ENCODE data around the gene CEP164.

CEP164 gene

DNA sequence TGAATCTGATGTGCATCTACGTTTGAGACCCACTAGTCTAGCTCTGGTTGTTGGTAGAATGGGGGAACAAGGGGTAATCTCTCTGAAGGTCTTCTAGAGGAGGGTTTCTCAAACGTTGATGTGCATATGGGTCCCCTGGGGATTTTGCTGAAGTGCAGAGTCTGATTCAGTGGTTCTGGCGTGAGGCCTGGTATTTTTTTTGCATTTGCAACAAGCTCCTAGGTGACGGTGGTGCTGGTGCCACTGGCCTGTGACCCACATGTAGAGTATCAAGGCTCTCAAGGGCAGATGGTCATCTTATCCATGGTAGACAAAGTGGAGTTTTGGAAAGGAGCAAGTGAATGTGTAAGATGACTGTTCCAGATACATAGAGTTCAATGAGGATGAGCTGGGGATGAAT lies 97.1 kb downstream of the CEP164 start:
- no peak for DNase-seq

DNA sequence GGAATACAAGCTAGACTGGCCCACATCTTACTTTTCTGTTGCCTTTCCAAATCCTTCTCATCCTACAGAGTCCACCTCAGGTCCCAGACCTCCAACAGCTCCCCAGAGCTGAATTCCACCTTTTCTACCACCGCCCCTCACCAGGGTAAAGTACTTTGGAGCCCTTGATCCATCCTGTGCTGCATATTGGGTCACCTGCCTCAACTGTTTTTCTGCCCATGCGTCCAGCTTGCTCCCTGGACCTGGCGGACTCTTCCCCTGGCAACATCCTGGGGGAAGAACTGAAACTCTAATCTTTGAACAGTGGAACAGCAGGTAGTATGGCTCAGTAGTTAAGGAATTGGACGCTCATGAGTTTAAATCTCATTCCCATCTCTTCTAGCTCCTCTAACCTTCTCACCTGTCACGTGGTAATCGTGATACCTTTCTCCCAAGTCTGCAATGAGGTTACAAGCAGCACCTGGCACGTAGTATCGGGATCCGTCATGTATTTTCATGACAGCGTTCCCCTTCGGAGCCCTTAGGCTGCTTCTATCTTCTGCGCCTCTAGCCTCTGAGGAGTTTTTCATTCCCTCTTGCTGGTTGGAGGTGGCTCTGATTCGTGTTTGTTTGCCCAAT lies 98.1 kb downstream of the CEP164 start:
- no peak for DNase-seq

DNA sequence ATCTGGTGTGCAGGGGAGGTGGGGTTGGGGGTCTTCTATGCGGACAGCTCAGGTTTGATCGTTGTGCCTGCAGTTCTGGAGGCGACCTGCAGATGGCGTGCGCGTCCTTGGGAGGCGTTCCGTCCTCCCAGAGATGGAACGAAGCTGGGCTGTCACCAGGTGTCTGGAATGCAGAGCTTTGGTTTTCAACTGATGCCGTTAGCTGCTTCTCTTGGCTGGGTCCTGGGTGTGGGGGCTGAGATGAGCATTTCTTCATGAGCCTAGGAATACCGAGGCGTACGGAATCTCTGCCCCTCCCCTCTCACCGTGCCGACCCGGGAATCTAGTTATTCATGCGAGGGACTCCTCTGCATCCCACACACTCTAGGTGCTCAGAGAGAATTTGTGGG lies 98.6 kb downstream of the CEP164 start:
- peak; percentile 75 for DNase-seq

DNA sequence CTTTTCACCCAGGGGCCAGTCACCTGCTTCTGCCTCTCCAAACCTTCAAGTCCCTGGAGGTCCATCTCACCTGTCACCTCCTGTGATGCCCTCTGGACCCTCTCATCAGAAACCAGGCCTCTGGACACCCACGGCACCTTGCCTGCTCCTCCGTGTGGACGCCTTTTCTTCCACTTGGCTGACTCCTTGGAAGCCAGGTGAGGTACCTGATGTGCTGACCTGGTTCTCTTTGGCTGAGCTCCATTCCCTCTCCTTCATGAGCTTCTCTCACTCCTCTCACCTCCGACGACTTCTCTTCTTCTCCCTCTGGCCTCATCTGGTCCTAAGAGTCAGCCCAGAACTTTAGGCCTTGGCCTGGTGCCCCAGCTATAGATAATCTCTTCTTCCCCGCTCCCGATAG lies 99.3 kb downstream of the CEP164 start:
- no peak for DNase-seq

DNA sequence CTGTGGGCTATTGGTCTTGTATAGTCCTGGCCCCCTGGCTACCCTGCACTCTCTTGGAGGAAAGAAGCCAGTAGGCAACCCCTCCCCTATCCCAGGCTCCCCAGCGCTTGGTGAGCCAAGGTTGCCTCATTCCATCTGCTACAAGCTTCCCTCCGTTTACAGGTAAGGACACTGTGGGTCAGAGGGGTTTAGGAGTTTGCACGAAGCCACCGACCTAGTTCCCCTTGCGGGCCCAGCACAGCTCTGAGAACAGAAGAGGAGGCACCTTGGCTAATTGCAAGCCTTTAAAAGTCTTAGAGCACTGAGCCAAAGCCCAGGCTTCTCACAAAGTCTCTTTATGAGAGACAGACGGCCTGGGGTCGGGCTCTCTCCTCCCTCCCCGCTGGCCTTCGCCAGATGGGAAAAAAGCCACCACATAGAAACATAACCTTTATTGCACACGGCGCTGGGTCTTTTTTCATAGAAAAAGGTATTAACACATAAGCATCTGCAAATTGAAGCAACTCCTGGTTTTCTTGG lies 99.8 kb downstream of the CEP164 start:
- DNase-seq: no peak

DNA sequence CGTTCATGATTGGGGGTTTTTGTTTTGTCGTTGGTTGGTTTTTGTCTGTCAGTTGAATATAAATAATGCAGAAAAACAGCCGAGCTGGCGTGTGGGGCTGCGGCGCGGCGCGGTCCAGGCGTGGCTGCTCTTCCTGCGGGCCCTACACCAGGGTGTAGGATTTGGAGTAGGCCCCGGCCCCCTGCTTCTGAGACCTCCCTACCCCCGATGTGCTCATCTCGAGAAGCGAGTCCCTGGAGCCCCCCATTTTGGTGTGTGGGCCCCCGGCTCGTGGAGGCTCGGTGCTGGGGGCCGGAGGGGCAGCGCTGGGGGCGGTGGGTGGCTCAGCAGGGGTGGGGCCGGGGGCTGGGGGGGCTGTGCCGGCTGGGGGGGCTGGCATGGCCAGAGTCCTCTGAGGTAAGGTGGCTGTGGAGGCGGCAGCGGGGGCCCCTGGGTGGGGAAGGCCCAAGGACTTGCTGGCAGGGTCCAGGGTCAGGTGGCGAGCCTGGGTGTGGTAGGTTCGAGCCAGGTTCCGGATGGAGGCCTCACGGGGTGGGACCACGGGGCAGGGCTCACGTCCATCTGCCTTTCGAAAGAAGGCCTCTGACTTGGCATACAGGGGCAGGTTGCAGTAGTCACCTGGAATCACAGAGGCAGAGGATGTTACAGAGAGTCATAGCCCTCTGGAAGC lies 100.7 kb downstream of the CEP164 start:
- DNase-seq: no peak

DNA sequence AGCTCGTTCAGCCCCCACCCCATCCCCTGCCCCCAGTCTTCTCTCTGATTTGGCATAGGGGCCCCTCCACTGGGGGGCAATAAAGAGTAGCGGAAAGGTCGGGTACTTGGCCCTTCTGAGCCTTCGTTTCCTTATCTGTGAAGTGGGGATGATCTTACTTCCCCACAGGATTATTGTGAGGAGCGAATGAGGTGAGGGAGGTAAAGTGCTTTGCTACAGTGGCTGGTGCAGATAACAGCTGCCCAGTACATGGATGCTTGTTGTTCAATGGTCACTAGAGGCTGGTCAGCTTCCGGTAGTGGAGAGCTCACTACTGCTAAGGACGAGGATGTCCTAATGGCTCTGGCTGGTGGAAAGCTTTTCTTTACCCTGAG lies 101.2 kb downstream of the CEP164 start:
- DNase-seq: no peak

DNA sequence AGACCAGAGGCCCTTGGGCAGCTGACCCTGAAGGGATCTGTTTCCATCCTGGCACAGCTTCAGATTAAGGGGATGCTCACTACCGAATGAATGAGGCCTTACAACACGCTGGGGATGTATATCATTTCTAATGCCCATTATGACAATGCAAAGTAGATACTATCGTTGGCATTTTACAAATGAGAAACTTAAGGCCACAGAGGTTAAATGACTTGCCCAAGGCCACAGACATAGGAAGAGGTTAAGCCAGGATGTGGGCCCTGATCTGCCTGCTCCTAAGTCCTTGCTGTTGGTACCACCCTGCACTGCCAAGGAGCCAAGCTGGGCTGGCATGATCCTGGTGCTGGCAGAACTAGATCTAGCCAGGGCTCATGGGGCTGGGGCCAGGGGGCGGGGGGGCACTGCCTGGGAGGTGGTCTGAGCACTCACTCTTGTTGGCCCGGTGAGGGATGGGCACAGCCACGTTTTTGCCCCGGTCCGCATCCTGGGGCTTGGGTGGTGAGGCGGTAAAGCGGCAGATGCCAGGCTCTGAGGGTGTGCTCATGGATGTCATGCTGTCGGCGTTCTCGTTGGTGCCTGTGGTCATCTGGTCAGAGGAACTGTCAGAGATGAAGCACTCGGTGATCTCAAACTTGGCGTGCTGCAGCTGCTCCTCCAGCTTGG lies 102.8 kb downstream of the CEP164 start:
- no peak for DNase-seq

DNA sequence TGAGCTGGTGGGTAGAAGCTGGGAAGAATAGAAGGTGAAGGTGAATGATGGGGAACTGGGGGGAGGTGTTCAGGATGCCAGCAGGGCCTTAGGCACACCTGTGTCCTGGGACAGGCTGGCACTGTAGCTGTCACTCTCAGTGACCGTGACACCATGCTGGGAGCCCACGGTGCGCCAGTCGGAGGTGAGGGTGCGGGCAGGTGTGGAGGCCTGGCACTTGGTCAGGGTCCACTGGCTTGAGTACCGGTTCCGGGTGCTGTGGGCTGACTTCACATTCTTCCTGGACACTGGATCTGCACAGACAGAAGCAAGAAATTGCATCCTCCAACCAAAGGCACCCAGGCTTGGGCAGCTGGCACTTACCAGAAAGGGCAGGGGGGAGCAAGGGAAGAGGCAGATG lies 103.8 kb downstream of the CEP164 start:
- no peak for DNase-seq

DNA sequence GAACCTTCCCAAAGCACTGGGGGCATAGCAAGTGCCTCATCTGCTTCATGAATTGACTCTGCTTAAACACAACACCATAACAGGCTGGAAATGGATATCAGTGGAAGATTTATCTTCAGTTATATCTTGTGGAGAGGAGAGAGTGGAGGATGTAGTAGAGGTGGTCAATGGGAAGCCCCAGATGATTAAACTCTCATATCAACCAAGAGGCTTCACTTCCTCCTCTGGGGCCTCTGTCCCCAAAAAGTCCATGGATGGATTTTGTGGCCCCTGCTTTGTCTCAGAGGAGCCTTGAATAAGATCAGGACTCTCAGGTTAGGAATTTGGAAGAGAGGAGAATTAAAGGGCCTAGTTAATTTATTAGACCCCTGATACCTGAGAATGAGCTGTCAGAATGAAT lies 106.1 kb downstream of the CEP164 start:
- no peak for DNase-seq

DNA sequence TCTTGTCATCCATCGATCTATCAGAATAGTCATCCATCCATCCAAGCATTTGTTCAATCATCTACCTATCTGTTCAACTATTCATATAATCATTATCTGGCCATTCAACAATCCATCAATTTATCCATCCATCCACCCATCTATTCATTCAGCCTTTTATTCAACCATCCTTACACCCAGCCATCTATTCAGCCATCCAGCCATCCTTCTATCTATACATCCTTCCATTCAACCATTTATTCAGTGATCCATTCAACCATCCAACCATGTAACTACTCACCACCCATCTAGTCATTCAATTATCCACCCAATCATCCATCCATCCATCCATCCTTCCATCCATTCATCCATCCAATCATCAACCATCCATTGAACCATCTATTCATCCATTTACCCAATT lies 106.8 kb downstream of the CEP164 start:
- no peak for DNase-seq

DNA sequence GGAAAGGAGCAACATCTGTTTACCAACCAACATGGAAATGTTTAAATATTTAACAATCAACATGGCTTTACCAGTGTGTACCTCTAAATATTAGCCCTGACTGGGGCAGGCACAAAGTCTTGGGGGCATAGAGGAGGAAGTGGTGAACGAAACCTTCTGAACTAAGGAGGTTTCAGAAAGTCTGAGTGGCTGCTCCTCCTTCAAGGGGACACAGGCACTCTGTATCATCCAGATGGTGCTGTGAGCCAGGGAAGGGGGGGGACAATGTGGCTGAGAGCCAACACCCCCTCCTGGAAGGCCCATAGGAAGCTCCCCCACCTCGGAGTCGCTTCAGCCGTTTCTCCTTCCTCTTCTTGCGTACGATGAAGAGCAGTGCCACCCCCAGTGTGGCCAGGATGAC lies 107.7 kb downstream of the CEP164 start:
- no peak for DNase-seq

DNA sequence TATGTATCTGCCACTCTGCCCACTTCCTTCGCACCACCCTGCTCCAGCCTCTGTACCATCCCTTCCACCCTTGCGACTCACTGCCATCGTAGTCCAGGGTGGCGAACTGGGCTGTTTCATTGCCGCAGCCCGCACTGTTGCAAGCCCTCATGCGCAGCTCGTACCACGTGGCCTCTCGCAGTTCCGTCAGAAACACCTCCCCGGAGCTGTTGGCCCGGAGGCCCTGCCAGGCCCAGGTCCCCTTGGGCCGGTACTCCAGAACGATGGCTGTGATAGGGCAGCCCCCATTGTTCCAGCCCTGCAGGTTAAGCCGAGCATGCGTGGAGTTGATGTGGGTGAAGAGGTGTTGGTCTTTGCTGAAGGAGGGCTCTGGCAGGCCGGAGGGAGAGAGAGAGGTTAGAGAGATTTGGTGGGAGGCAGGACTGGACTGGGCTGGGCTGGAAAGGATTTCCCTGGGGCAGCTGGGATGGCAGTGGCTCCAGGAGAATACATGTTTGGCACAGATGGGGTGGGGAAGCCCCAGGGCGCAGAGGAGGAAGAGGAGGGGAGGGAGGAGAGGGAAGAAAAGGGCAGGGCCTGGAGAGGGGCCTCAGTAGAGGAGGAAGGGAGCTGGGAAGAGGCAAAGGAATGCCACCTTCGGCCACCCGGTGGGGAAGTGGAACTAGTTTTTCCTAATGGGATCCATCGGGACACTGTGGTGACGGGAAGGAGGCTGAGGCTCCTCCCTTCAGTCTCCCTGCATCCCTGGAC lies 109.6 kb downstream of the CEP164 start:
- no peak for DNase-seq

DNA sequence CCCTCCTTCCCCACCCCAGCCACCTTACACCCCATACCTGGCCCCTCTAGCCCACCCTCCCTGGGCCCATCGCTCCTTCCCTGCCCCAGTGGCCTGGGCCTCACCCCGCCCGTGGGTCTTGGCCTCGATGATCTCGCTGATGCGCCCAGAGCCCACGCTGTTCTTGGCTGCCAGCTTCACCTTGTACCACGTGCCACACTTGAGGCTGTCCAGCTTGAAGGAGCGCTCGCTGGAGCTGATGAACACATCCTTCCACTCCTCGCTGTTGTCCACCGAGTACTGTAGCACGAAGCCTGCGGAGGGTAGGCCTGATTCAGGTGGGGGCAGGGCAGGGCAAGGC lies 110.1 kb downstream of the CEP164 start:
- DNase-seq: no peak

DNA sequence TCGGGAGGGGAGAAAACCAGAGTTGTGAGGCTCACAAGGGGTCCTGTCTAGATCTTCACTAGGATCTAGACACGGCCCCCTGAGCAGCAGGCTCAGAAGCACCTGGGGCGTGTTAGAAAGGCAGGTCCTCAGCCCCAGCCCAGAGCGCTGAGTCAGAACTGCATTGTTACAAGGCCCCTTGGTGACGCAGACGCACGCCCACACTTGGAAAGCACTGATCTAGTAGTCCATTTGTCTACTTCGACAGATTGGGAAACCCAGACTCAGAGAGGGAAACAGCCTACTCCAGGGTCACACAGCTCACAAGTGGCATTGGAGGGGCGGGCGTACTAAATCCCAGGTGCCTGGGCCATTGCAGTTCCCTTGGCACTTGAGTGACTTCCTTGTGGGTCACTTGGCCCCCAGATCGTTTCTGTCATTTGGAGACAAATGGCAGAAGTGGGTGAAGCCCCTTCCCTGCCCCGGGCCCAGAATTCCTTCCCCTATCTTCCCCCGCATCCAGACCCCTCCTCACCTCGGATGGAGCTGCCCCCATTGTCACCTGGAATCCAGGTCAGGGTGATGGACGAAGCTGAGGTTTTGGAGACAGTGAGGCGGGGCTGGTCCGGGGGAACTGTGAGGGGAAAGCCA lies 110.8 kb downstream of the CEP164 start:
- DNase-seq: no peak

DNA sequence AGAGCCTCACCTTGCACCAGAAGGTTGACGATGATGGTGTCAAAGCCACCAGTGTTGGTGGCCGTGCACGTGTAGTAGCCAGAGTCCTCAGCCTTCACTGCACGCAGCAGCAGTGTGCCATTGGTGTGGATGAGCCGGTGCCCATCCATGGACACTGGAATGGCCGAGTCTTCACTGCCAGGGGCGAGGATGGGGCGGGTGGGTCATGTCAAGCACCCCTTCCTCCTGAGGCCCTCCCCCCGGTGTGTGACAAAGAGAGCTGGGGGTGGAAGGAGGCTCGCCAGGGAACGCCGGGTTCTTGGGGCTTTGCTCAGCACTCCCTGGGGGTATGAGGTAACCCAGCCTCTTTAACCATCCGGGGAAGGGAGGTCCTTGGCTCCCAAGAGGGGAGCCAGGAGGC lies 111.6 kb downstream of the CEP164 start:
- no peak for DNase-seq

DNA sequence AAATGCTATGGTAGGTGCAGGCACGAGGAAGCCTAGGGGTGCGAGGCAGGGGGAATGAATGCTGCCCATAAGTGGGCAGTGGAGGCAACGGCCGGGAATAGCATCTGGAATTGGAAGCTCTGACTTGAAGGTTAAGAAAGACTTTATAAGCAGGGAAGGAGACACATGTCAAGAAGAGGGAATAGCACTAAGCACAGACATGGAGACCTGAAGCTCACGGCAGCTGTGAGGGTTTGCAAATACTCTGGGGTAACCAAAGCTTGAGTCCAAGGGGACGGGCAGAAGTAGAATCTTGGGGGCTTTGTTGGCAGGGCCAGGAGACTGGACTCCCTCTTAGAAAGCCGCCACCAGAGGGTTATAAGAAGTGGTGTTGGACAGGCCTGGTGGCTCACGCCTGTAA lies 112.6 kb downstream of the CEP164 start:
- DNase-seq: no peak

DNA sequence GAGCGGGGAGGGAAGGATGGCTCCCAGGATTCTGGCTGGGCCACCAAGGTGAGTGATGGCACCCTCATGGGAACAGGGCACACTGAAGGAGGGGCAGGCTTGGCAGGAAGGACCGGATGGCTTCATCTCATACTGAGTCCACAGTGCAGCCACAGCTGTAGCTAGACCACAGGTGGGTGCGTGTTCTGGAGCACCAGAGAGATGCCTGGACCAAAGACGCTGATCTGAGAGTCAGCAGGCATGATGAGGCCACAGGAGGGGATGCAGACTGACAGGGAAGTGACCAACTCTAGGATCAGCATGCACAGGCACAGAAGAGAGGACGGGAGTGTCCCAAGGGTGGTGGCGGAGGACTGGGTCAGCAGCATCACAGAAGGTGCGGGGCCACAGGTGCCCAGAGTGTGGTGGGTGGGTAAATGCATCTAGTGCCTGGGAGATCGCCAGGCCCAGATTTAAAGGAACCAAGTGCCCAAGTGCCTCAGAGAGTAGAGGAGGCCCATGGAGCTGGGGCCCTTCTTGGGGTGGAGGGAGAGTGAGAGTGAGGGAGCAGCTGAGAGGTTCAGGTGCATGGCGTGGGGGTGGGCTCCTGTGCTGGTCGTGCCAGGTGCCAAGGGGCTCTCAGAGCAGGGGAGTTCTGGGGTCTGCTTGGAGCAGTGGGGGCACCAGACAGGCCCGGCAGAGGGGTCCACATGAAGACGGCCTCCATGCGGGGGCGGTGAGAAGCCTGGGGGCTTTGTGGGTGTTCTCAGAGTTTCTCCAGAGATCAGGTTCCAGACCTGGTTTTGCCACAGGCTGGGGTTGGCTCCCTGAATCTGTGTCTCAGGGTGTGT lies 113.7 kb downstream of the CEP164 start:
- DNase-seq: no peak

DNA sequence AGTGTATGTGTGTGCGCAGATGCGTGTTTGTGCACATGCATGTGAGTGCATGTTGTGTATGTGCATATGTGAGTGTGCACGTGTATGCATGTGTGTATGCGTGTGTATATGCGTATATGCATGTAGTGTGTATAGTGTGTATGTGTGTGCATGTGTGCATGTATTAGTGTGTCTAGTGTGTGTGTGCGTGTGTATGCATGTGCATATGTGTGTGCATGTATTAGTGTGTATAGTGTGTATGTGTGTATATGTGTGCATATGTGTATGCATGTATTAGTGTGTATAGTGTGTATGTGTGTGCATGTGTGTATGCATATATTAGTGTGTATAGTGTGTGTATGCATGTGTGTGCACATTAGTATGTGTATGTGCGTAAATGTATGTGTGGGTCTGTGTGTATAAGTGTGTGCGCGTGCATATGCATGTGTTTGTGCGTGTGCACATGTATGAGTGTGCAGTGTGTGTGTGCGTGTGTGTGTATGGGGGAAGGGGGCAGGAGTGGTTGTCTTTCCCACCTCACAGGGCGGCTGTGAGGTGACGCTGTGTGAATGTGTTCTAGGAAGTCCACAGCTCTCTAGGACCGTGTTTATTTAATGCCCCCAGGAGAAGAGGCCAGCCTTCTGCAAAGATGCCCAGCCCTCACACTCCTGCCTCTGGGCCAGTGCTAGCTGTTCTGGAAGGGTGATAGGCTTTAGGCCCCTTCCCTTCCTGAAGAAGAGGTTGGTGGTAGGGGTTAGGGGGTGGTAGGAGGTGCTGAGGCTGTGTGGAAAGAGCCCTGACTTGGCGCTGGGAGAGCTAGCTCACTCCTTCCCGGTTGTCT lies 114.6 kb downstream of the CEP164 start:
- no peak for DNase-seq

DNA sequence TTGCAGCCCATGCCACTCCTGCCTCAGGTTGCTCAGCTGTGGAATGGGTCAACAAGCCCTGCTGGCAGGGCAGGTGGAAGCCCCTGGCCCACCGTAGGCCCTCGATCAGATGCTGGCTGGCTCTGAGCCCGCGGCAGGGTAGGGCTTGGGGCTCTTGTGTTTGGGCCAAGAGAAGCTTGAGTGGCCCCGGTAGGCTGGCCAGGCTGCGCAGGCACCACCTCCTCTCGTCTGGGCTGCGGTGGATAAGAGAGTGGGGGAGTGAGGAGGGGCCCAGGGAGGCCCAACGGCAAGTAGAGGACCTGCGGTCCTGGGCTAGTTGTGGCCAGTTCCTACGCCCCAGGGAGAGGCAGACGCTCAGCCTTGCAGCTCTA lies 115.2 kb downstream of the CEP164 start:
- DNase-seq: no peak

All from activated T-cell treated with anti-CD3 and anti-CD28 coated beads, Interleukin-2, amount 50 U/mL, for 1 hour (primary cell).